ENCODE data around the gene BEST1.

BEST1 gene

GRCh38 chr11:61914471-61915171 lies 35.5 kb upstream of the BEST1 start:
- DNase-seq (ENCODE audit: low read depth in 3 of 3) = no peak

- no peak for DNase-seq (ENCODE audit: low read depth in 3 of 3)
Observed at GRCh38 chr11:61916737-61917333, 33.3 kb upstream of the BEST1 start.

- no peak for DNase-seq (ENCODE audit: low read depth in 3 of 3)
Observed at GRCh38 chr11:61917334-61918109, 32.6 kb upstream of the BEST1 start, which contains the start of gene RAB3IL1. TSS of gene RAB3IL1 (minus strand) at chr11:61917566. CDS start at chr11:61917367, 199 bp downstream.

- DNase-seq (ENCODE audit: low read depth in 3 of 3) = no peak
Observed at GRCh38 chr11:61918251-61918937, 31.8 kb upstream of the BEST1 start.

- DNase-seq (ENCODE audit: low read depth in 3 of 3) = no peak
Observed at GRCh38 chr11:61918938-61919704, 31.0 kb upstream of the BEST1 start.

- no peak for DNase-seq (ENCODE audit: low read depth in 3 of 3)
Observed at GRCh38 chr11:61919705-61920631, 30.2 kb upstream of the BEST1 start.

GRCh38 chr11:61921446-61921845 lies 28.7 kb upstream of the BEST1 start:
- no peak for DNase-seq (ENCODE audit: low read depth in 3 of 3)

GRCh38 chr11:61922539-61922938 lies 27.6 kb upstream of the BEST1 start:
- DNase-seq (ENCODE audit: low read depth in 3 of 3) = no peak

- DNase-seq (ENCODE audit: low read depth in 3 of 3) = no peak
Observed at GRCh38 chr11:61923166-61924063, 26.7 kb upstream of the BEST1 start.

- no peak for DNase-seq (ENCODE audit: low read depth in 3 of 3)
Observed at GRCh38 chr11:61924064-61924455, 26.1 kb upstream of the BEST1 start.

- no peak for DNase-seq (ENCODE audit: low read depth in 3 of 3)
Observed at GRCh38 chr11:61925736-61926135, 24.4 kb upstream of the BEST1 start.

GRCh38 chr11:61926235-61926634 lies 23.9 kb upstream of the BEST1 start:
- DNase-seq (ENCODE audit: low read depth in 3 of 3) = no peak

GRCh38 chr11:61927501-61927900 lies 22.6 kb upstream of the BEST1 start:
- DNase-seq (ENCODE audit: low read depth in 3 of 3) = no peak

GRCh38 chr11:61928606-61929005 lies 21.5 kb upstream of the BEST1 start:
- DNase-seq (ENCODE audit: low read depth in 3 of 3) = no peak

GRCh38 chr11:61930933-61931332 lies 19.2 kb upstream of the BEST1 start:
- no peak for DNase-seq (ENCODE audit: low read depth in 3 of 3)

GRCh38 chr11:61935861-61936260 lies 14.3 kb upstream of the BEST1 start:
- DNase-seq (ENCODE audit: low read depth in 3 of 3) = no peak

GRCh38 chr11:61940466-61940865 lies 9.7 kb upstream of the BEST1 start:
- no peak for DNase-seq (ENCODE audit: low read depth in 3 of 3)

- no peak for DNase-seq (ENCODE audit: low read depth in 3 of 3)
Observed at GRCh38 chr11:61945191-61945590, 5.0 kb upstream of the BEST1 start.

- no peak for DNase-seq (ENCODE audit: low read depth in 3 of 3)
Observed at GRCh38 chr11:61946894-61947293, 3.3 kb upstream of the BEST1 start.
